Gastroesophageal sphincter (tissue), 3 donors: Measurements from ENCODE around the gene TMEM201.

Experiments
- CTCF ChIP-seq, 4 experiments: fragments of 200-600 bp in 2 of 4; fragments of 450-650 bp in 2 of 4; sonication (generic) in 1 of 4; IDR thresholded peaks; one replicate each; pipeline ENCODE4 v1.5.1; 2017 to 2019; ENCODE audit warnings: antibody characterized with exemption in 4 of 4, mild to moderate bottlenecking in 2 of 4, moderate library complexity in 2 of 4
- EP300 ChIP-seq: sonication (generic); formaldehyde crosslinking; IDR thresholded peaks from one replicate; pipeline ENCODE4 v1.6.1; 2017; ENCODE audit warnings: antibody characterized with exemption, mild to moderate bottlenecking
- POLR2A ChIP-seq, 2 donors: fragments of 450-650 bp; IDR thresholded peaks; one replicate each; pipeline ENCODE4 v1.6.1; 2017; ENCODE audit warnings: antibody characterized with exemption in 2 of 2, mild to moderate bottlenecking in 2 of 2, moderate library complexity in 1 of 2

GRCh38 chr1:9599741-9600140 lies 11.0 kb downstream of the TMEM201 start:
- no peak for TF ChIP-seq CTCF (IDR thresholded peaks at IDR 0.05)
- TF ChIP-seq POLR2A (IDR thresholded peaks at IDR 0.05): no peak
- no peak for TF ChIP-seq EP300
